Measurements from ENCODE around the gene ZNF107.
A peak's percentile ranks its signal among the peaks of the same experiment; 100 is the strongest.
"Not testable (repeated sequence)": the region's sequence is repeated elsewhere in the genome, so short reads cannot be mapped to it uniquely, and the experiment has no call there.

The ZNF107 gene

GRCh38 chr7:64733550-64734240 is 67.8 kb downstream of the ZNF107 start:
- peak; percentile 72 for DNase-seq (ENCODE audit: low spot score)

- DNase-seq (ENCODE audit: low spot score), result no peak
These were observed 70.6 kb downstream of the ZNF107 start for GRCh38 chr7:64736575-64736974.

- not testable (repeated sequence) for DNase-seq (ENCODE audit: low spot score)
These were observed 72.5 kb downstream of the ZNF107 start for GRCh38 chr7:64738403-64738802.

- not testable (repeated sequence) for DNase-seq (ENCODE audit: low spot score)
These were observed 73.0 kb downstream of the ZNF107 start for GRCh38 chr7:64738953-64739352.

GRCh38 chr7:64744680-64745079 is 78.7 kb downstream of the ZNF107 start:
- no peak for DNase-seq (ENCODE audit: low spot score)

- no peak for DNase-seq (ENCODE audit: low spot score)
These were observed 81.9 kb downstream of the ZNF107 start for GRCh38 chr7:64747802-64748201.

- DNase-seq (ENCODE audit: low spot score), result no peak
These were observed 87.1 kb downstream of the ZNF107 start for GRCh38 chr7:64753032-64753431.

- peak; percentile 42 for DNase-seq (ENCODE audit: low spot score)
These were observed 89.9 kb downstream of the ZNF107 start for GRCh38 chr7:64755865-64756264.

GRCh38 chr7:64758151-64758550 is 92.2 kb downstream of the ZNF107 start:
- no peak for DNase-seq (ENCODE audit: low spot score)

Measured in SW480 (cell line).